GM19467 (cell line): ENCODE data around the gene FHIT.

Experiments used
- ATAC-seq: cut with Tn5 transposase; IDR thresholded peaks from one replicate; pipeline ENCODE4 v1.9.1; 2021; ENCODE audit warnings: mild to moderate bottlenecking, moderate library complexity; ENCODE audit not compliant: unreplicated experiment

The FHIT gene

GRCh38 chr3:60202052-60202726 lies 1049.1 kb downstream of the FHIT start:
- no peak for ATAC-seq

- ATAC-seq, result no peak
Measured at GRCh38 chr3:60199306-60199705, 1051.9 kb downstream of the FHIT start.

GRCh38 chr3:60198179-60198720 lies 1053.0 kb downstream of the FHIT start:
- ATAC-seq, result no peak

GRCh38 chr3:60192297-60193114 lies 1058.7 kb downstream of the FHIT start:
- ATAC-seq, result no peak

- ATAC-seq, result no peak
Measured at GRCh38 chr3:60190073-60190472, 1061.2 kb downstream of the FHIT start.

GRCh38 chr3:60189304-60189703 lies 1061.9 kb downstream of the FHIT start:
- ATAC-seq, result no peak

- no peak for ATAC-seq
Measured at GRCh38 chr3:60188803-60189202, 1062.4 kb downstream of the FHIT start.

GRCh38 chr3:60187343-60187742 lies 1063.9 kb downstream of the FHIT start:
- no peak for ATAC-seq

- ATAC-seq, result no peak
Measured at GRCh38 chr3:60186359-60186758, 1064.9 kb downstream of the FHIT start.

GRCh38 chr3:60185161-60185560 lies 1066.1 kb downstream of the FHIT start:
- no peak for ATAC-seq

GRCh38 chr3:60182697-60183096 lies 1068.6 kb downstream of the FHIT start:
- ATAC-seq, result no peak

GRCh38 chr3:60178931-60179653 lies 1072.2 kb downstream of the FHIT start:
- ATAC-seq, result no peak

GRCh38 chr3:60177726-60178125 lies 1073.5 kb downstream of the FHIT start:
- no peak for ATAC-seq

GRCh38 chr3:60176614-60177013 lies 1074.6 kb downstream of the FHIT start:
- no peak for ATAC-seq

- ATAC-seq, result no peak
Measured at GRCh38 chr3:60175680-60176079, 1075.6 kb downstream of the FHIT start.

GRCh38 chr3:60169755-60170154 lies 1081.5 kb downstream of the FHIT start:
- ATAC-seq, result no peak

GRCh38 chr3:60167186-60167585 lies 1084.1 kb downstream of the FHIT start:
- no peak for ATAC-seq

- ATAC-seq, result no peak
Measured at GRCh38 chr3:60160822-60161748, 1090.2 kb downstream of the FHIT start.

- no peak for ATAC-seq
Measured at GRCh38 chr3:60160111-60160821, 1091.0 kb downstream of the FHIT start.

- no peak for ATAC-seq
Measured at GRCh38 chr3:60158035-60158434, 1093.2 kb downstream of the FHIT start.
